Osteoblast (primary cell): ENCODE data around the gene ARHGEF16. TPM values are rescaled to one million over a fixed set of nuclear protein-coding genes. Genes with fewer than 3 reads are reported as not detected.

Experiments used
- DNase-seq: peaks from one replicate; pipeline ENCODE4 v3.0.0; 2011; ENCODE audit warnings: low spot score, mixed read lengths; ENCODE audit not compliant: insufficient read length; ENCODE audit errors: missing footprints
- H2AFZ ChIP-seq: 2 replicates; pipeline ENCODE4 v1.6.0; 2011; ENCODE audit warnings: mild to moderate bottlenecking, low read length
- H3K27ac ChIP-seq: 2 replicates; pipeline ENCODE4 v1.5.1; 2011; ENCODE audit warnings: mild to moderate bottlenecking, low read depth, low read length, moderate library complexity
- H3K27me3 ChIP-seq: 2 replicates; pipeline ENCODE4 v1.6.0; 2012; ENCODE audit warnings: mild to moderate bottlenecking, control low read depth, inconsistent platforms, low read length, moderate library complexity; ENCODE audit not compliant: insufficient read depth
- H3K36me3 ChIP-seq: 2 replicates; pipeline ENCODE4 v1.5.1; 2011; ENCODE audit warnings: mild to moderate bottlenecking, low read length, control low read depth, moderate library complexity; ENCODE audit not compliant: insufficient read depth
- H3K4me1 ChIP-seq: 2 replicates; pipeline ENCODE4 v1.5.1; 2011; ENCODE audit warnings: mild to moderate bottlenecking, low read length, control low read depth, moderate library complexity; ENCODE audit not compliant: insufficient read depth
- H3K4me2 ChIP-seq: 2 replicates; pipeline ENCODE4 v1.6.0; 2011; ENCODE audit warnings: mild to moderate bottlenecking, low read length; ENCODE audit not compliant: insufficient read depth
- H3K4me3 ChIP-seq: fragments of 200-600 bp; sonication (generic); 3 replicates; pipeline ENCODE4 v1.5.1; 2012; ENCODE audit warnings: mild to moderate bottlenecking, low read length, inconsistent platforms; ENCODE audit not compliant: insufficient read depth
- H3K79me2 ChIP-seq: 2 replicates; pipeline ENCODE4 v1.6.0; 2012; ENCODE audit warnings: mild to moderate bottlenecking, low read length, control low read depth, inconsistent platforms; ENCODE audit not compliant: insufficient read depth
- H3K9me3 ChIP-seq: 2 replicates; pipeline ENCODE4 v1.5.1; 2011; ENCODE audit warnings: low read depth, low read length, control low read depth
- H4K20me1 ChIP-seq: 2 replicates; pipeline ENCODE4 v1.6.0; 2012; ENCODE audit warnings: mild to moderate bottlenecking, low read length, control low read depth; ENCODE audit not compliant: insufficient read depth
- CTCF ChIP-seq: IDR thresholded peaks from 2 replicates; pipeline ENCODE4 v1.5.1; 2011; ENCODE audit warnings: mild to moderate bottlenecking, low read depth, low read length, moderate library complexity; ENCODE audit errors: extremely low read depth
- total RNA-seq: library from RNA; depleted of rRNA; stranded (reverse); fragments of >200 nt; gene quantifications from 2 replicates; pipeline ENCODE4 v1.2.3, GENCODE V29; 2012

The ARHGEF16 gene
- total RNA-seq, 1 donor = not detected

GRCh38 chr1:3474421-3474820 is 20.0 kb downstream of the ARHGEF16 start:
- Histone ChIP-seq H3K79me2 (no peaks in the 10 kb centered on the region), H3K4me2 (no peak overlapping the region), H2AFZ (no peak overlapping the region), H4K20me1 (peaks cover 5% of the 10 kb centered on the region), H3K4me3 (no peak overlapping the region), H3K27ac (no peak overlapping the region), H3K4me1 (peaks cover 16% of the 10 kb centered on the region), H3K36me3 (no peaks in the 10 kb centered on the region), H3K27me3 (no peaks in the 10 kb centered on the region), H3K9me3 (no peaks in the 10 kb centered on the region)
- no peak for DNase-seq
- TF ChIP-seq CTCF = no peak

GRCh38 chr1:3475839-3476573 is 21.5 kb downstream of the ARHGEF16 start:
- DNase-seq = no peak
- Histone ChIP-seq H3K79me2 (no peaks in the 10 kb centered on the region), H3K36me3 (no peaks in the 10 kb centered on the region), H3K4me1 (peaks cover 16% of the 10 kb centered on the region), H3K27ac (no peak overlapping the region), H3K27me3 (no peaks in the 10 kb centered on the region), H2AFZ (no peak overlapping the region), H3K4me3 (no peak overlapping the region), H3K9me3 (no peaks in the 10 kb centered on the region), H3K4me2 (no peak overlapping the region), H4K20me1 (peaks cover 9% of the 10 kb centered on the region)
- no peak for TF ChIP-seq CTCF

GRCh38 chr1:3476666-3477065 is 22.2 kb downstream of the ARHGEF16 start:
- H4K20me1 ChIP-seq = peaks cover 9% of the 10 kb centered on the region
- H3K4me1 ChIP-seq = peaks cover 13% of the 10 kb centered on the region
- H3K9me3 ChIP-seq = no peaks in the 10 kb centered on the region
- no peak for TF ChIP-seq CTCF
- no peaks in the 10 kb centered on the region for H3K79me2 ChIP-seq
- no peak overlapping the region for H3K4me3 ChIP-seq
- no peaks in the 10 kb centered on the region for H3K27me3 ChIP-seq
- H2AFZ ChIP-seq = no peak overlapping the region
- H3K4me2 ChIP-seq = no peak overlapping the region
- H3K27ac ChIP-seq = no peak overlapping the region
- no peak for DNase-seq
- H3K36me3 ChIP-seq = no peaks in the 10 kb centered on the region

GRCh38 chr1:3477241-3477995 is 23.0 kb downstream of the ARHGEF16 start:
- no peak for TF ChIP-seq CTCF
- Histone ChIP-seq H3K79me2 (no peaks in the 10 kb centered on the region), H3K27me3 (no peaks in the 10 kb centered on the region), H3K27ac (no peak overlapping the region), H3K36me3 (no peaks in the 10 kb centered on the region), H3K4me2 (no peak overlapping the region), H4K20me1 (peaks cover 9% of the 10 kb centered on the region), H3K4me3 (no peak overlapping the region), H3K4me1 (peaks cover 12% of the 10 kb centered on the region), H3K9me3 (no peaks in the 10 kb centered on the region), H2AFZ (no peak overlapping the region)
- DNase-seq = peak; percentile 97
